HEK293 (cell line): Measurements from ENCODE around the gene MAGI1.
A peak's percentile ranks its signal among the peaks of the same experiment; 100 is the strongest.

Experiments used
- BCL6B ChIP-seq: fragments of 450-650 bp; formaldehyde crosslinking; IDR thresholded peaks from 2 replicates; pipeline ENCODE4 v1.5.1; 2017; ENCODE audit warnings: missing biosample characterization, missing genetic modification characterization
- GLI4 ChIP-seq: fragments of 450-650 bp; formaldehyde crosslinking; IDR thresholded peaks from 2 replicates; pipeline ENCODE4 v1.5.1; 2016; ENCODE audit warnings: missing biosample characterization, missing genetic modification characterization
- MEIS1 ChIP-seq: sonication (generic); formaldehyde crosslinking; IDR thresholded peaks from 2 replicates; pipeline ENCODE4 v1.8.1; 2022; ENCODE audit warnings: missing genetic modification reagents, mild to moderate bottlenecking, borderline replicate concordance
- OVOL3 ChIP-seq: fragments of 450-650 bp; formaldehyde crosslinking; IDR thresholded peaks from 2 replicates; pipeline ENCODE4 v1.5.1; 2016; ENCODE audit warnings: missing biosample characterization, missing genetic modification characterization
- SCRT1 ChIP-seq: fragments of 450-650 bp; formaldehyde crosslinking; IDR thresholded peaks from 2 replicates; pipeline ENCODE4 v1.5.1; 2016; ENCODE audit warnings: missing biosample characterization, missing genetic modification characterization, borderline replicate concordance
- ZBTB21 ChIP-seq: fragments of 450-650 bp; formaldehyde crosslinking; IDR thresholded peaks from 2 replicates; pipeline ENCODE4 v1.5.1; 2017; ENCODE audit warnings: missing biosample characterization, missing genetic modification characterization
- ZNF146 ChIP-seq: fragments of 450-650 bp; formaldehyde crosslinking; IDR thresholded peaks from 2 replicates; pipeline ENCODE4 v1.5.1; 2016; ENCODE audit warnings: missing biosample characterization, missing genetic modification characterization
- ZNF2 ChIP-seq: fragments of 450-650 bp; formaldehyde crosslinking; IDR thresholded peaks from 2 replicates; pipeline ENCODE4 v1.5.1; 2016; ENCODE audit warnings: missing biosample characterization, missing genetic modification characterization
- ZNF239 ChIP-seq: fragments of 450-650 bp; formaldehyde crosslinking; IDR thresholded peaks from 2 replicates; pipeline ENCODE4 v1.5.1; 2016; ENCODE audit warnings: missing biosample characterization, missing genetic modification characterization
- ZNF292 ChIP-seq: fragments of 450-650 bp; formaldehyde crosslinking; IDR thresholded peaks from 2 replicates; pipeline ENCODE4 v1.5.1; 2016; ENCODE audit warnings: low read depth, missing biosample characterization, missing genetic modification characterization, borderline replicate concordance
- ZNF311 ChIP-seq: fragments of 450-650 bp; formaldehyde crosslinking; IDR thresholded peaks from 2 replicates; pipeline ENCODE4 v1.5.1; 2017; ENCODE audit warnings: missing biosample characterization, missing genetic modification characterization, borderline replicate concordance
- ZNF354C ChIP-seq: fragments of 450-650 bp; formaldehyde crosslinking; IDR thresholded peaks from 2 replicates; pipeline ENCODE4 v1.5.1; 2016; ENCODE audit warnings: missing biosample characterization, missing genetic modification characterization, low read depth, borderline replicate concordance
- ZNF366 ChIP-seq: fragments of 450-650 bp; formaldehyde crosslinking; conservative IDR thresholded peaks from 2 replicates; pipeline ENCODE4 v1.5.1; 2016; ENCODE audit warnings: missing biosample characterization, missing genetic modification characterization
- ZNF37A ChIP-seq: fragments of 450-650 bp; IDR thresholded peaks from 2 replicates; pipeline ENCODE4 v1.5.1; 2018; ENCODE audit warnings: missing biosample characterization, missing genetic modification characterization
- ZNF48 ChIP-seq: fragments of 450-650 bp; formaldehyde crosslinking; IDR thresholded peaks from 2 replicates; pipeline ENCODE4 v1.5.1; 2016; ENCODE audit warnings: missing biosample characterization, missing genetic modification characterization
- ZNF501 ChIP-seq: fragments of 450-650 bp; formaldehyde crosslinking; IDR thresholded peaks from 2 replicates; pipeline ENCODE4 v1.5.1; 2016; ENCODE audit warnings: missing biosample characterization, missing genetic modification characterization
- ZNF544 ChIP-seq: fragments of 450-650 bp; formaldehyde crosslinking; IDR thresholded peaks from 2 replicates; pipeline ENCODE4 v1.5.0; 2017; ENCODE audit warnings: missing biosample characterization, missing genetic modification characterization
- ZNF548 ChIP-seq: fragments of 450-650 bp; formaldehyde crosslinking; IDR thresholded peaks from 2 replicates; pipeline ENCODE4 v1.5.1; 2016; ENCODE audit warnings: missing biosample characterization, missing genetic modification characterization
- ZNF549 ChIP-seq: fragments of 450-650 bp; IDR thresholded peaks from 2 replicates; pipeline ENCODE4 v1.5.1; 2018; ENCODE audit warnings: missing biosample characterization, missing genetic modification characterization, mild to moderate bottlenecking, inconsistent platforms, moderate library complexity
- ZNF558 ChIP-seq: fragments of 450-650 bp; formaldehyde crosslinking; IDR thresholded peaks from 2 replicates; pipeline ENCODE4 v1.5.1; 2016; ENCODE audit warnings: missing biosample characterization, missing genetic modification characterization
- ZNF621 ChIP-seq: fragments of 450-650 bp; formaldehyde crosslinking; IDR thresholded peaks from 2 replicates; pipeline ENCODE4 v1.5.1; 2017; ENCODE audit warnings: missing biosample characterization, missing genetic modification characterization
- ZNF629 ChIP-seq: fragments of 450-650 bp; formaldehyde crosslinking; IDR thresholded peaks from 2 replicates; pipeline ENCODE4 v1.5.1; 2017; ENCODE audit warnings: missing biosample characterization, missing genetic modification characterization
- ZNF654 ChIP-seq: fragments of 450-650 bp; formaldehyde crosslinking; IDR thresholded peaks from 2 replicates; pipeline ENCODE4 v1.5.1; 2016; ENCODE audit warnings: low read depth, missing biosample characterization, missing genetic modification characterization
- ZNF792 ChIP-seq: fragments of 450-650 bp; formaldehyde crosslinking; IDR thresholded peaks from 2 replicates; pipeline ENCODE4 v1.5.1; 2016; ENCODE audit warnings: missing biosample characterization, missing genetic modification characterization
- ZNF837 ChIP-seq: fragments of 450-650 bp; formaldehyde crosslinking; IDR thresholded peaks from 2 replicates; pipeline ENCODE4 v1.5.1; 2016; ENCODE audit warnings: missing biosample characterization, missing genetic modification characterization
- TF ChIP-seq, protein P1 (sequence below): fragments of 450-650 bp; formaldehyde crosslinking; IDR thresholded peaks from 2 replicates; pipeline ENCODE4 v1.5.1; 2016; ENCODE audit warnings: missing biosample characterization, missing genetic modification characterization
- TF ChIP-seq, protein P2 (sequence below): fragments of 450-650 bp; formaldehyde crosslinking; IDR thresholded peaks from 2 replicates; pipeline ENCODE4 v1.5.1; 2016; ENCODE audit warnings: missing biosample characterization, missing genetic modification characterization
- TF ChIP-seq, protein P3 (sequence below): fragments of 450-650 bp; formaldehyde crosslinking; IDR thresholded peaks from 2 replicates; pipeline ENCODE4 v1.5.1; 2016; ENCODE audit warnings: missing biosample characterization, missing genetic modification characterization
- TF ChIP-seq, protein P4 (sequence below): fragments of 450-650 bp; formaldehyde crosslinking; conservative IDR thresholded peaks from 2 replicates; pipeline ENCODE4 v1.5.1; 2016; ENCODE audit warnings: low read depth, missing biosample characterization, missing genetic modification characterization

Gene MAGI1

DNA sequence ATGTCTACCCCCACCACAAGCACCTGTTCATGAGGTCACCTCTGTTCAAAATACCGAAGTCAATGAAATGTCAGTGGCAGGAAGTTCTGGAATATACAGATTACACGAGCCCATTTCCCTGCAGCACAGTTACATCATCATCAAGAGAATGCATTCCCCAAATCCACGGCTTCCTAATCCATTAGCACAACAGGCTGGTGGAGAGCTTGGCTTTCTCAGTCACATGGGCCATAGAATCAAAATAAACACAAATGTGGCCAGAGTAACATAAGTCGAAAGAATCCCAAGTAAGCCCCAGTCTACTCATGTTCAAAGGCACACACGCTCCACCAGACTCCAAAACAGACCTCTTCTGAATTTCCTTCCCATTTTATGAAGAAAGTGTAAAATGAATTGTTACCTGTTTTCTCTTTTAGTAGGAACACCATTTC is 419.3 kb downstream of the MAGI1 start (continued):
- TF ChIP-seq BCL6B (tag by site-specific recombination) = no peak
- no peak for TF ChIP-seq ZNF792 (tag by site-specific recombination)
- TF ChIP-seq ZNF548 (tag by site-specific recombination) = no peak
- TF ChIP-seq ZNF2 (tag by site-specific recombination) = peak; percentile 82
- TF ChIP-seq ZNF654 = no peak
- peak; percentile 67; the same call in 1 of the 2 replicates for TF ChIP-seq ZNF366 (tag by site-specific recombination)
- TF ChIP-seq, protein P1, sequence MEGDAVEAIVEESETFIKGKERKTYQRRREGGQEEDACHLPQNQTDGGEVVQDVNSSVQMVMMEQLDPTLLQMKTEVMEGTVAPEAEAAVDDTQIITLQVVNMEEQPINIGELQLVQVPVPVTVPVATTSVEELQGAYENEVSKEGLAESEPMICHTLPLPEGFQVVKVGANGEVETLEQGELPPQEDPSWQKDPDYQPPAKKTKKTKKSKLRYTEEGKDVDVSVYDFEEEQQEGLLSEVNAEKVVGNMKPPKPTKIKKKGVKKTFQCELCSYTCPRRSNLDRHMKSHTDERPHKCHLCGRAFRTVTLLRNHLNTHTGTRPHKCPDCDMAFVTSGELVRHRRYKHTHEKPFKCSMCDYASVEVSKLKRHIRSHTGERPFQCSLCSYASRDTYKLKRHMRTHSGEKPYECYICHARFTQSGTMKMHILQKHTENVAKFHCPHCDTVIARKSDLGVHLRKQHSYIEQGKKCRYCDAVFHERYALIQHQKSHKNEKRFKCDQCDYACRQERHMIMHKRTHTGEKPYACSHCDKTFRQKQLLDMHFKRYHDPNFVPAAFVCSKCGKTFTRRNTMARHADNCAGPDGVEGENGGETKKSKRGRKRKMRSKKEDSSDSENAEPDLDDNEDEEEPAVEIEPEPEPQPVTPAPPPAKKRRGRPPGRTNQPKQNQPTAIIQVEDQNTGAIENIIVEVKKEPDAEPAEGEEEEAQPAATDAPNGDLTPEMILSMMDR (tag by site-specific recombination) = no peak
- TF ChIP-seq ZNF544 (tag by site-specific recombination) = no peak
- peak; percentile 85 for TF ChIP-seq ZNF629 (tag by site-specific recombination)
- no peak for TF ChIP-seq ZNF292 (tag by site-specific recombination)
- TF ChIP-seq ZNF558 (tag by site-specific recombination) = no peak; the same call in 1 of the 2 replicates
- no peak for TF ChIP-seq ZNF621 (tag by site-specific recombination)
- TF ChIP-seq, protein P2, sequence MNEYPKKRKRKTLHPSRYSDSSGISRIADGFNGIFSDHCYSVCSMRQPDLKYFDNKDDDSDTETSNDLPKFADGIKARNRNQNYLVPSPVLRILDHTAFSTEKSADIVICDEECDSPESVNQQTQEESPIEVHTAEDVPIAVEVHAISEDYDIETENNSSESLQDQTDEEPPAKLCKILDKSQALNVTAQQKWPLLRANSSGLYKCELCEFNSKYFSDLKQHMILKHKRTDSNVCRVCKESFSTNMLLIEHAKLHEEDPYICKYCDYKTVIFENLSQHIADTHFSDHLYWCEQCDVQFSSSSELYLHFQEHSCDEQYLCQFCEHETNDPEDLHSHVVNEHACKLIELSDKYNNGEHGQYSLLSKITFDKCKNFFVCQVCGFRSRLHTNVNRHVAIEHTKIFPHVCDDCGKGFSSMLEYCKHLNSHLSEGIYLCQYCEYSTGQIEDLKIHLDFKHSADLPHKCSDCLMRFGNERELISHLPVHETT (tag by site-specific recombination) = no peak
- no peak for TF ChIP-seq OVOL3 (tag by site-specific recombination)
- no peak for TF ChIP-seq ZNF837 (tag by site-specific recombination)
- no peak for TF ChIP-seq MEIS1 (CRISPR knock-in tag)
- TF ChIP-seq ZNF239 (tag by site-specific recombination) = no peak
- TF ChIP-seq ZNF354C (tag by site-specific recombination) = no peak
- TF ChIP-seq, protein P3, sequence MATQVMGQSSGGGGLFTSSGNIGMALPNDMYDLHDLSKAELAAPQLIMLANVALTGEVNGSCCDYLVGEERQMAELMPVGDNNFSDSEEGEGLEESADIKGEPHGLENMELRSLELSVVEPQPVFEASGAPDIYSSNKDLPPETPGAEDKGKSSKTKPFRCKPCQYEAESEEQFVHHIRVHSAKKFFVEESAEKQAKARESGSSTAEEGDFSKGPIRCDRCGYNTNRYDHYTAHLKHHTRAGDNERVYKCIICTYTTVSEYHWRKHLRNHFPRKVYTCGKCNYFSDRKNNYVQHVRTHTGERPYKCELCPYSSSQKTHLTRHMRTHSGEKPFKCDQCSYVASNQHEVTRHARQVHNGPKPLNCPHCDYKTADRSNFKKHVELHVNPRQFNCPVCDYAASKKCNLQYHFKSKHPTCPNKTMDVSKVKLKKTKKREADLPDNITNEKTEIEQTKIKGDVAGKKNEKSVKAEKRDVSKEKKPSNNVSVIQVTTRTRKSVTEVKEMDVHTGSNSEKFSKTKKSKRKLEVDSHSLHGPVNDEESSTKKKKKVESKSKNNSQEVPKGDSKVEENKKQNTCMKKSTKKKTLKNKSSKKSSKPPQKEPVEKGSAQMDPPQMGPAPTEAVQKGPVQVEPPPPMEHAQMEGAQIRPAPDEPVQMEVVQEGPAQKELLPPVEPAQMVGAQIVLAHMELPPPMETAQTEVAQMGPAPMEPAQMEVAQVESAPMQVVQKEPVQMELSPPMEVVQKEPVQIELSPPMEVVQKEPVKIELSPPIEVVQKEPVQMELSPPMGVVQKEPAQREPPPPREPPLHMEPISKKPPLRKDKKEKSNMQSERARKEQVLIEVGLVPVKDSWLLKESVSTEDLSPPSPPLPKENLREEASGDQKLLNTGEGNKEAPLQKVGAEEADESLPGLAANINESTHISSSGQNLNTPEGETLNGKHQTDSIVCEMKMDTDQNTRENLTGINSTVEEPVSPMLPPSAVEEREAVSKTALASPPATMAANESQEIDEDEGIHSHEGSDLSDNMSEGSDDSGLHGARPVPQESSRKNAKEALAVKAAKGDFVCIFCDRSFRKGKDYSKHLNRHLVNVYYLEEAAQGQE (tag by site-specific recombination) = 0 out of 2 replicates have a peak, but pooled peaks have one; percentile 12
- no peak for TF ChIP-seq ZNF549 (tag by site-specific recombination)
- peak; percentile 48 for TF ChIP-seq ZBTB21 (tag by site-specific recombination)
- TF ChIP-seq GLI4 = no peak
- TF ChIP-seq, protein P4, sequence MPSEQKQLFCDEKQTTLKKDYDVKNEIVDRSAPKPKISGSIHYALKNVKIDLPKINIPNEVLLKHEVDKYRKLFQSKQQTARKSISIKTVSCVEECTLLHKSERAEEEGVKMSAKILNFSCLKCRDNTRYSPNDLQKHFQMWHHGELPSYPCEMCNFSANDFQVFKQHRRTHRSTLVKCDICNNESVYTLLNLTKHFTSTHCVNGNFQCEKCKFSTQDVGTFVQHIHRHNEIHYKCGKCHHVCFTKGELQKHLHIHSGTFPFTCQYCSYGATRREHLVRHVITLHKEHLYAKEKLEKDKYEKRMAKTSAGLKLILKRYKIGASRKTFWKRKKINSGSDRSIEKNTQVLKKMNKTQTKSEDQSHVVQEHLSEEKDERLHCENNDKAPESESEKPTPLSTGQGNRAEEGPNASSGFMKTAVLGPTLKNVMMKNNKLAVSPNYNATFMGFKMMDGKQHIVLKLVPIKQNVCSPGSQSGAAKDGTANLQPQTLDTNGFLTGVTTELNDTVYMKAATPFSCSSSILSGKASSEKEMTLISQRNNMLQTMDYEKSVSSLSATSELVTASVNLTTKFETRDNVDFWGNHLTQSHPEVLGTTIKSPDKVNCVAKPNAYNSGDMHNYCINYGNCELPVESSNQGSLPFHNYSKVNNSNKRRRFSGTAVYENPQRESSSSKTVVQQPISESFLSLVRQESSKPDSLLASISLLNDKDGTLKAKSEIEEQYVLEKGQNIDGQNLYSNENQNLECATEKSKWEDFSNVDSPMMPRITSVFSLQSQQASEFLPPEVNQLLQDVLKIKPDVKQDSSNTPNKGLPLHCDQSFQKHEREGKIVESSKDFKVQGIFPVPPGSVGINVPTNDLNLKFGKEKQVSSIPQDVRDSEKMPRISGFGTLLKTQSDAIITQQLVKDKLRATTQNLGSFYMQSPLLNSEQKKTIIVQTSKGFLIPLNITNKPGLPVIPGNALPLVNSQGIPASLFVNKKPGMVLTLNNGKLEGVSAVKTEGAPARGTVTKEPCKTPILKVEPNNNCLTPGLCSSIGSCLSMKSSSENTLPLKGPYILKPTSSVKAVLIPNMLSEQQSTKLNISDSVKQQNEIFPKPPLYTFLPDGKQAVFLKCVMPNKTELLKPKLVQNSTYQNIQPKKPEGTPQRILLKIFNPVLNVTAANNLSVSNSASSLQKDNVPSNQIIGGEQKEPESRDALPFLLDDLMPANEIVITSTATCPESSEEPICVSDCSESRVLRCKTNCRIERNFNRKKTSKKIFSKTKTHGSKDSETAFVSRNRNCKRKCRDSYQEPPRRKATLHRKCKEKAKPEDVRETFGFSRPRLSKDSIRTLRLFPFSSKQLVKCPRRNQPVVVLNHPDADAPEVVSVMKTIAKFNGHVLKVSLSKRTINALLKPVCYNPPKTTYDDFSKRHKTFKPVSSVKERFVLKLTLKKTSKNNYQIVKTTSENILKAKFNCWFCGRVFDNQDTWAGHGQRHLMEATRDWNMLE = peak; percentile 76
- no peak for TF ChIP-seq ZNF37A (tag by site-specific recombination)
- no peak for TF ChIP-seq ZNF48 (tag by site-specific recombination)
- peak; percentile 68; the same call in 1 of the 2 replicates for TF ChIP-seq SCRT1 (tag by site-specific recombination)
- TF ChIP-seq ZNF501 (tag by site-specific recombination) = 0 out of 2 replicates have a peak, but pooled peaks have one; percentile 48
- TF ChIP-seq ZNF311 = no peak
- TF ChIP-seq ZNF146 (tag by site-specific recombination) = no peak
